GM12873 (cell line): ENCODE data around the gene GRM3.

Source experiments
- TF ChIP-seq, protein P1 (sequence below): IDR thresholded peaks from 2 replicates; pipeline ENCODE4 v1.5.1; 2012; ENCODE audit warnings: low read depth, mild to moderate bottlenecking, moderate library complexity, low read length, control low read depth; ENCODE audit not compliant: insufficient read depth; ENCODE audit errors: missing control alignments

Gene GRM3

DNA sequence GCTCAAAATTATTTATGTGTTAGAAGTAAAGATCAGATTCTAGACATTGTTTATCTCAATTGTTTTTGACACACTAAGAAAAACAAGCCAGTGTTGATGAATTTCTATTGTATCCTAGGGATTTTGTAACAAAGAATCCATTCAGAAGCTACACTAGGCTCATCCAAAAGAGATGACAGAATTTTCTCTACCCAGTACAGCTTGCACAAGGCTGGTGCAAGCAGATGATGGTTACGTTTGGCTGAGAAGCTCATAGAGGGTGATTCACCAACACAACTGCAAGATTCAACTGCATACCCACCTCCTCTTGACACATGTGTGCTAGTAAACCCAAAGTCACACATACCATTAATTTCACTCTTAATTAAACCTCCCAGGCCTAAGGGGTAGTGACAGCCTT, 20.8 kb downstream of the GRM3 start:
- TF ChIP-seq, protein P1, sequence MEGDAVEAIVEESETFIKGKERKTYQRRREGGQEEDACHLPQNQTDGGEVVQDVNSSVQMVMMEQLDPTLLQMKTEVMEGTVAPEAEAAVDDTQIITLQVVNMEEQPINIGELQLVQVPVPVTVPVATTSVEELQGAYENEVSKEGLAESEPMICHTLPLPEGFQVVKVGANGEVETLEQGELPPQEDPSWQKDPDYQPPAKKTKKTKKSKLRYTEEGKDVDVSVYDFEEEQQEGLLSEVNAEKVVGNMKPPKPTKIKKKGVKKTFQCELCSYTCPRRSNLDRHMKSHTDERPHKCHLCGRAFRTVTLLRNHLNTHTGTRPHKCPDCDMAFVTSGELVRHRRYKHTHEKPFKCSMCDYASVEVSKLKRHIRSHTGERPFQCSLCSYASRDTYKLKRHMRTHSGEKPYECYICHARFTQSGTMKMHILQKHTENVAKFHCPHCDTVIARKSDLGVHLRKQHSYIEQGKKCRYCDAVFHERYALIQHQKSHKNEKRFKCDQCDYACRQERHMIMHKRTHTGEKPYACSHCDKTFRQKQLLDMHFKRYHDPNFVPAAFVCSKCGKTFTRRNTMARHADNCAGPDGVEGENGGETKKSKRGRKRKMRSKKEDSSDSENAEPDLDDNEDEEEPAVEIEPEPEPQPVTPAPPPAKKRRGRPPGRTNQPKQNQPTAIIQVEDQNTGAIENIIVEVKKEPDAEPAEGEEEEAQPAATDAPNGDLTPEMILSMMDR, result no peak

DNA sequence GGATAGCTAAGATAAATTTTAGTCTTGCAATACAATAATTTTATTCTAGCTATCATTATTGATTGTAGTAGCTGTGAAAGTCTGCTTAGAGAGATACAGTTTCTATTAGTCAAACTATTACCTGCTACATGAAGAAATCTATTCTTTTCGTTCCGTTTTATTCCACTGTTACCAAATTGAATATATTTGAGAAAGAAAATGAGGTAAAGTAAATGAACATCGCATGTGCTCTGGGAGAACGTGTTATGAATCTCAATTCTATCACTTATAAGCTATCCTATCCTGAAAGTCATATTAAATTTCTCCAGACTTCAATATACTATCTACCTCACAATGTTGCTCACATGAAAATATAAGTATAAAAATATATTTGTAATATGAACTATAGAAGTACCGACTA, 21.3 kb downstream of the GRM3 start:
- TF ChIP-seq, protein P1, result no peak

DNA sequence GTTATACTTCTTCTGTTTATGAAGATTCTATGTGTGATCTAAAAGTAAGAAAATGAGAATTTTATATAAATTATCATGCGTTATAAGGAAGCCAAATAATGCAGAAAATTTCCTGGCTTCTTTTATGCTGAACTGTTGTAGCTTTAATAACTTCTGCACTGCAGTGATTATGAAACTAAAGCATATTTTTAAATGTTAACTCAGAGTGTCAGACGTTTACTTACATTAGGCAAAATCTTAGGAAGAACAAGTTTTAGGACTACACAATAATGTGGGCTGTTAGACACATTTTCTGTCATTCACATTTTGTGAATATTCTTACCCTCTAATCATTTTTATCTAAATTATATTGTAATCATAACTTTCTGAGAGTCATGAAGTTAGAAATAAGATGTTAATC, 22.0 kb downstream of the GRM3 start:
- TF ChIP-seq, protein P1, result no peak

DNA sequence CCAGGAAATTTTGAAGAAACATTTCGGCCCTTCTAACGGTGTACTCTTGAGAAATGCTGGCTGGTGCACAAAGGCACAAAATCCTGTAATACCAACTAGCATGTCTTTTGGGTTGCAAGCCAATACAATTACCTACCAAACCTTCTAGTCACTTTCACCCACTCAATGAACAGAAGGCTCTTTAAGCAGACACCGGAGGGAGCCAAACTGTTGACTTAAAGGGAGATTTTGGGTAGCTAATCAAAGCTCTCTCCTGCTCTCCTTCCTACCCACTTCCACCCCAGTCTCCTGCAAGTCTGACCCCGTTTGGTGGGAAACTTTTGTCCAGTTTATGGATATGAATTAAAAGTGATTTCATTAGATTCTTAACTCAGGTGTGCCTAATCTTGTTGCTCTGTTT, 24.0 kb downstream of the GRM3 start:
- TF ChIP-seq, protein P1, result peak; percentile 43

DNA sequence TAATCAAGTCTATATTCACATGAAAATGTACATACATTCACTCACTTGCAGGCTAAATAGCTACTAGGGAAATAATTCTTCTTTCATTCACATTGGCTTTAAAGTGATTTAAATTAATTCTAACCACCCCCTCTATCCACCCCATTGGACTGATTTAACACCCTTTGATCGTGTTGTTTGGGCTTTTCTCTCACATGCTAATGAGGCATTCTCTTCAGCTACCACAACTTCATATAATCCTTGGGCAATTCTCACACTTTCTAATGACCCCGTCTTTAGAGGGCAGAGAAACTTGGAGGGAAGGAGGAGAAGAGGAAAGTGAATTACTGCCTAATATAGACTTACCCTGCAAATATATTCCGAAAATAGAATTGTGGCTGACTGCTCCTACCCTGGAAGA, 24.6 kb downstream of the GRM3 start:
- TF ChIP-seq, protein P1, result no peak

DNA sequence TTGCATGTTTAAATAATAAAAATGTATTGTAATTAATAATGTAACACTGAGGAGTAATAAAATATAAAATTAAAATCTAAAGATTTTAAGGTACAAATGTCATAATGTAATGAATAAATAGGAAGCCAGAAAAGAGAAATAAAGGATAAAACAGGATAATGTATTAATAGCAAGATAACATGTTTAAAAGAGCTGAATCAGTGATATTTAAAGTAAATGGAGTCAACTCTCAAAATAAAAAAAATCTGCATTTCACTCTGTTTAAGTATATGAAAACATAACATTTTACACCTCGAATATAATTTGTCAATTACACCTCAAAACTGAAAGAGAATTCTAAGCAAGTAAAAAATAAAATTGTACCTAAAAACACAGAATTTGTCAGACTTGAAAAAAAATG, 44.1 kb downstream of the GRM3 start:
- TF ChIP-seq, protein P1, result no peak

DNA sequence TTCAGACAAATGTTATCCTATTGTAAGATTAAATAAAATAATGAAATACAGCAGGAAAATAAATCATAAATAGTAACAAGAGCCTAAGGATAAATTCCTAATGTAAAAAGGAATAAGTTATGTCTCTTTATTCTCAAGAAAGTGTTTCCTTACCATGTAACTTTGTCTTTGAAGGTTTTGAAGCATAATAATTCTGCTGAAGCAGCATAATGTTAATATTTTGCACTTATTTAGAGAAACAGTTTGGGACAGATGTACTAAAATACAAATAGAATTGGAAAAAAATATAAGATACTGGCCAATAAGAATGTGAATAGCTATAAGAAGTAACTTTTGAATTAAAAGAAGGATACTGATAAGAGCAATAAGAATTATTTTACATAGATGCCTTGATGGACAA, 45.7 kb downstream of the GRM3 start:
- TF ChIP-seq, protein P1, result no peak
